Neural crest cell (in vitro differentiated cells): ENCODE results near the gene EBNA1BP2. TPM values are rescaled to one million over a fixed set of nuclear protein-coding genes. Genes with fewer than 3 reads are reported as not detected.

Experiments
- DNase-seq: peaks from one replicate; pipeline ENCODE4 v3.0.0; 2021; ENCODE audit warnings: low read depth, mixed read lengths, low spot score
- H3K27ac Mint-ChIP-seq: one replicate; pipeline ENCODE4 v1.8.0; 2021; ENCODE audit warnings: mild to moderate bottlenecking, mixed read lengths; ENCODE audit not compliant: unreplicated experiment
- H3K27me3 Mint-ChIP-seq: 2 replicates; pipeline ENCODE4 v1.8.0; 2021; ENCODE audit warnings: low read depth, mild to moderate bottlenecking, mixed read lengths
- H3K36me3 Mint-ChIP-seq: 2 replicates; pipeline ENCODE4 v1.8.0; 2021; ENCODE audit warnings: low read depth, mild to moderate bottlenecking, mixed read lengths
- H3K4me1 Mint-ChIP-seq: 2 replicates; pipeline ENCODE4 v1.8.0; 2021; ENCODE audit warnings: mixed read lengths
- H3K4me3 Mint-ChIP-seq: one replicate; pipeline ENCODE4 v1.8.0; 2021; ENCODE audit warnings: mild to moderate bottlenecking, mixed read lengths
- H3K9me3 Mint-ChIP-seq: 2 replicates; pipeline ENCODE4 v1.8.0; 2021; ENCODE audit warnings: mixed read lengths
- CTCF ChIP-seq: fragments of 200-600 bp; sonication (generic); conservative IDR thresholded peaks from 2 replicates; pipeline ENCODE4 v1.5.0; 2021; ENCODE audit warnings: antibody characterized with exemption, mild to moderate bottlenecking
- total RNA-seq: library from RNA; stranded (reverse); gene quantifications from 2 replicates; pipeline ENCODE4 v1.2.1, GENCODE V29; 2021

EBNA1BP2 gene
- total RNA-seq, 1 donor from 2014 or later: 55.9 TPM

- peaks cover 23% of the 10 kb centered on the region for H3K9me3 Mint-ChIP-seq
- no peak overlapping the region for H3K4me3 Mint-ChIP-seq
- no peaks in the 10 kb centered on the region for H3K27me3 Mint-ChIP-seq
- no peak for TF ChIP-seq CTCF
- DNase-seq: no peak
- no peaks in the 10 kb centered on the region for H3K4me1 Mint-ChIP-seq
- H3K36me3 Mint-ChIP-seq: peaks cover 46% of the 10 kb centered on the region
- no peak overlapping the region for H3K27ac Mint-ChIP-seq
These were observed 34.5 kb downstream of the EBNA1BP2 start for GRCh38 chr1:43137445-43138052.

- Mint-ChIP-seq H3K27me3 (no peaks in the 10 kb centered on the region), H3K9me3 (peaks cover 23% of the 10 kb centered on the region), H3K36me3 (peaks cover 60% of the 10 kb centered on the region), H3K4me1 (no peaks in the 10 kb centered on the region), H3K27ac (no peak overlapping the region), H3K4me3 (no peak overlapping the region)
- TF ChIP-seq CTCF: no peak
- no peak for DNase-seq
These were observed 36.0 kb downstream of the EBNA1BP2 start for GRCh38 chr1:43135857-43136781.

GRCh38 chr1:43134640-43135039 lies 37.5 kb downstream of the EBNA1BP2 start:
- TF ChIP-seq CTCF: no peak
- Mint-ChIP-seq H3K4me1 (no peaks in the 10 kb centered on the region), H3K27me3 (no peaks in the 10 kb centered on the region), H3K36me3 (peaks cover 59% of the 10 kb centered on the region), H3K27ac (no peak overlapping the region), H3K9me3 (peaks cover 19% of the 10 kb centered on the region), H3K4me3 (no peak overlapping the region)
- no peak for DNase-seq

GRCh38 chr1:43134068-43134467 lies 38.0 kb downstream of the EBNA1BP2 start:
- Mint-ChIP-seq H3K4me3 (no peak overlapping the region), H3K4me1 (no peaks in the 10 kb centered on the region), H3K9me3 (peaks cover 15% of the 10 kb centered on the region), H3K36me3 (peaks cover 54% of the 10 kb centered on the region), H3K27ac (no peak overlapping the region), H3K27me3 (no peaks in the 10 kb centered on the region)
- no peak for DNase-seq
- no peak for TF ChIP-seq CTCF

- H3K36me3 Mint-ChIP-seq: peaks cover 49% of the 10 kb centered on the region
- no peak for TF ChIP-seq CTCF
- H3K27ac Mint-ChIP-seq: no peak overlapping the region
- no peak overlapping the region for H3K4me3 Mint-ChIP-seq
- DNase-seq: no peak
- H3K4me1 Mint-ChIP-seq: no peaks in the 10 kb centered on the region
- no peaks in the 10 kb centered on the region for H3K27me3 Mint-ChIP-seq
- peaks cover 11% of the 10 kb centered on the region for H3K9me3 Mint-ChIP-seq
These were observed 42.7 kb downstream of the EBNA1BP2 start for GRCh38 chr1:43129426-43129825.
